Measurements from ENCODE around the gene HEPHL1. TPM values are rescaled to one million over a fixed set of nuclear protein-coding genes. Genes with fewer than 3 reads are reported as not detected.
"Not testable (repeated sequence)": the region's sequence is repeated elsewhere in the genome, so short reads cannot be mapped to it uniquely, and the experiment has no call there.

HEPHL1 gene
- total RNA-seq, result 100 to 1,000 TPM in 1 of 4 donors, 1 to 10 TPM in 2, under 1 TPM in 1; under 0.01 to 103 (median 6.6) TPM

GRCh38 chr11:94020777-94021481 lies at the start of gene HEPHL1:
Gene HEPHL1 (plus strand): TSS chr11:94021354. CDS start chr11:94021369, 15 bp downstream.
- WGBS, 2 donors, result 33 to 35% methylated on average over 8 to 10 of the region's 11 CpGs
- H3K9me3 ChIP-seq, result no peaks in the 10 kb centered on the region
- H3K36me3 ChIP-seq, result no peaks in the 10 kb centered on the region
- H3K4me3 ChIP-seq, result no peak within 1 kb of the TSS
- no peak for DNase-seq
- no peaks in the 10 kb centered on the region for H3K27me3 ChIP-seq
- TF ChIP-seq CTCF (IDR thresholded peaks at IDR 0.05) (no peak), POLR2A (IDR thresholded peaks at IDR 0.05) (no peak)
- intact Hi-C loops (cut with DNase I), result no loop called here
- no peak within 1 kb of the TSS for H3K27ac ChIP-seq
- H3K4me1 ChIP-seq, result peaks cover 0 to 3% (median 0%) of the 10 kb centered on the region in 3 donors

- H3K4me1 ChIP-seq, result no peaks in the 10 kb centered on the region
- no peak for TF ChIP-seq POLR2A (IDR thresholded peaks at IDR 0.05)
- no peak for TF ChIP-seq CTCF (IDR thresholded peaks at IDR 0.05)
- no peak for DNase-seq
- 62 to 72% methylated on average over 2 of the region's 2 CpGs for WGBS, 2 donors
- intact Hi-C loops (cut with DNase I), result no loop called here
- H3K27me3 ChIP-seq, result peaks cover 0 to 45% (median 0%) of the 10 kb centered on the region in 4 donors
- no peaks in the 10 kb centered on the region for H3K36me3 ChIP-seq
- no peak overlapping the region for H3K27ac ChIP-seq
- H3K9me3 ChIP-seq, result peaks cover 0 to 25% (median 0%) of the 10 kb centered on the region in 3 donors
- H3K4me3 ChIP-seq, result no peak overlapping the region
Observed at GRCh38 chr11:93972790-93973189, 48.4 kb upstream of the HEPHL1 start.

GRCh38 chr11:93973322-93974051 lies 47.7 kb upstream of the HEPHL1 start:
- DNase-seq; intact Hi-C loops (cut with DNase I); H3K4me3 ChIP-seq; H3K4me1 ChIP-seq; H3K36me3 ChIP-seq; H3K27ac ChIP-seq: not testable (repeated sequence)
- WGBS, 2 donors, result 72 to 77% methylated on average over 7 of the region's 7 CpGs
- peaks cover 0 to 25% (median 0%) of the 10 kb centered on the region in 3 donors for H3K9me3 ChIP-seq
- H3K27me3 ChIP-seq, result peaks cover 0 to 44% (median 0%) of the 10 kb centered on the region in 4 donors

GRCh38 chr11:93974759-93975158 lies 46.4 kb upstream of the HEPHL1 start:
- TF ChIP-seq CTCF (IDR thresholded peaks at IDR 0.05) (no peak), POLR2A (IDR thresholded peaks at IDR 0.05) (no peak)
- no peak overlapping the region for H3K4me3 ChIP-seq
- H3K27me3 ChIP-seq, result peaks cover 0 to 32% (median 0%) of the 10 kb centered on the region in 4 donors
- no peak overlapping the region for H3K27ac ChIP-seq
- H3K9me3 ChIP-seq, result peaks cover 0 to 25% (median 0%) of the 10 kb centered on the region in 3 donors
- no peak for DNase-seq
- intact Hi-C loops (cut with DNase I), result no loop called here
- no peaks in the 10 kb centered on the region for H3K4me1 ChIP-seq
- no peaks in the 10 kb centered on the region for H3K36me3 ChIP-seq

GRCh38 chr11:93976577-93977254 lies 44.4 kb upstream of the HEPHL1 start:
- H3K4me3 ChIP-seq; DNase-seq; H3K36me3 ChIP-seq; H3K4me1 ChIP-seq; intact Hi-C loops (cut with DNase I); H3K27ac ChIP-seq: not testable (repeated sequence)
- WGBS, 2 donors, result 29 to 59% methylated on average over 3 of the region's 3 CpGs
- H3K9me3 ChIP-seq, result peaks cover 0 to 25% (median 0%) of the 10 kb centered on the region in 3 donors
- H3K27me3 ChIP-seq, result peaks cover 0 to 14% (median 0%) of the 10 kb centered on the region in 4 donors
